Stimulated activated CD4-positive, alpha-beta T cell treated with anti-CD3 and anti-CD28 coated beads, Interleukin-12 subunit alpha, Interleukin-12 subunit beta, amount 100 ng/mL, for 48 hours (primary cell): ENCODE data around the gene CCDC78.
"Not testable (repeated sequence)": the region's sequence is repeated elsewhere in the genome, so short reads cannot be mapped to it uniquely, and the experiment has no call there.

ENCODE experiments used
- DNase-seq, 3 donors: peaks; one replicate each; pipeline ENCODE4 v3.0.0-alpha.2; 2020; ENCODE audit warnings: low read depth in 2 of 3, low spot score in 1 of 3

The CCDC78 gene

DNA sequence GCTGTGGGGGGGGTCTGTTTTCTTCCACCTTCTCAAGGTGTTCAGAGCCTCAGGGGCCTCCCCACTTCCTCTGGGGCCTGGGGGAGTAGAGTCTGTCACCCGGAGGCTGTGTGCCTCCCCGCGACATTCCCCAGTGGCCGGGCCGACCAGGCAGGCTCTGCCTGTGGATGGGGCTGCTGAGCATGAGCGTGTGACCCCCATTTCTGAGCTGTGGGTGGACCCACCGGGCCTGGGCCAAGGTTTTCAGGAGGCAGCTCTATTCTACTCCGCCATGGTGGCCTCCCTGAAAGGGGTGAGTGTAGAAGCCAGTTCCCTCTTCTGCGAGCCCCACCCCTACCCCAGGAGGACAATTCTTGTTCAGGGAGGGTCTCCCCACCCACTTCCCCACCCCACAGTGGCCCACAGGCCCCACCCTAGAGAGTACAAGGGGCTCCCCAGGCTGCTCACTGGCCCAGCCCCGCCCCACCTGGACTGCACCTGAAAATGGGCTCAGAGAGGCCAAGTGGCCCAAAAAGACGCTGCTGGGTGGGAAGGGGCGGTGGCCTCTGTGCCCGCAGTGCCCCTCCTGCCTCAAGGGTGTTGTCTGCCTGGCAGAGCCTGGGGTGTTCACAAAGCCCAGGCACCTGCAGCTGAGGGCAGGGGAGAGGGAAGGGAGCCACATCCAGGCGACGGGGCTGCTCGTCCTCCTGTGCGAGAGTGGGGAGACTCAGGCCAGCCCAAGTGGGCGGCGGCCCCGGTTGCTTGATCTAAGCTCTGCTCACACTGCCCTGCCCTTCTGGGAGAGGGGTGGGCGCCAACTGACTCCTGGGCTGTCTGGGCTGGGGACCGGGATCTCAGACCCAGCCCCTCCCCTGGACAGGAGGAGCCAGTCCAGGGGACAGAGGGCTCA lies 35.6 kb upstream of the CCDC78 start:
- DNase-seq: no peak

DNA sequence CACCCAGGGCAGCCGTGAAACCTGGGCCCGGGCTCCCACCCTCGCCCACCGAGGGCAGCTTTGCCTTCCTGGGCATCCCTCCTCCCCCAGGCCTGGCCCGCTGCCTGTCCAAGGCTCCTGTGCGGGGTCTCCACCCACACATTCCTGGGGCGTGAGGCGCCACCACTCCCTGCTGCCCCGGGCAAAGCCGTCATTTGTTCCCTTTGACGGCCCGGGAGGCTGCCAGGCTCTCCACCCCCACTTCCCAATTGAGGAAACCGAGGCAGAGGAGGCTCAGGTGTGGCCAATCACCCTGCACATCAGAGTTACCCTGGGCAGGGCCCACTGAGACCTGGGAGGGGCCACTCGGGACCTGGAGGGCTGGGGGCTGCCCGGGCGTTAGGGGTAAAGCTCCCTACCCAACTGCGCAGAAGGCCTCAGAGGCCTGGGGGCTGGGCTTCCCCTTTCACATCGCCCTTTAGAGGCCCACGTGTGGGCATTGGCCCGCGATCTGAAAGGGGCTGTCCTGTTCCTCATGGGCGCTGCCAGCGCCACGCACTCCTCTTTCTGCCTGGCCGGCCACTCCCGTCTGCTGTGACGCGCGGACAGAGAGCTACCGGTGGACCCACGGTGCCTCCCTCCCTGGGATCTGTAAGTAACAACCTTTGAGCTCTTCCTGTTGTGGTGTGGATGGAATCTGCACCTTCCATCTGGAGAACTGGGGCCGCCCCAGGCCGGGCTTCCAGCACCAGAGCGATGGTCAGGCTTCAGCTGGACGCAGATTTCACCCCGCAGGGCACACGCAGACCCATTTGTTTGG lies 34.5 kb upstream of the CCDC78 start, which contains the start of gene MSLN:
Gene MSLN (plus strand): TSS at position 190 of the 799 bp plus-strand sequence. CDS start 1,947 bp downstream, outside the sequence.
- no peak for DNase-seq

DNA sequence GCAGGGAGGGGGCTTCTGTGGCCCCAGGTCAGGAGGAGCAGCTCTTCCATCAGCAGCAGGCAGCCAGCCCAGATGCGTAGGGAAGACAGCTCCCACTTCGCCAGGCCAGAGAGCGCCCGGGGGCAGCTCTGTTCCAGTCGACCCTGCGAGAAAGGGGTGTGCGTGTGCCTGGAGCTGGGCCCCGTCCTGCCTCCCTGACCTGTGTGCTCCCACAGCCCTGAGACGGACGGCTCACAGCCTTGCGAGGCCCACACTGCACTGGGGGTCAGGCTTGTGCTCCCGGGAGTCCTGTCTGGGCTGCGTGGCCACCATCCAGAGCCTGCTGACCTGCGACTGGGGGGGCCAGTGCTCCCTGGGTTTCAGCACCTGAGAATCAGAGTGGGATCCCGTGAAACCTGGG lies 33.8 kb upstream of the CCDC78 start:
- DNase-seq: no peak

DNA sequence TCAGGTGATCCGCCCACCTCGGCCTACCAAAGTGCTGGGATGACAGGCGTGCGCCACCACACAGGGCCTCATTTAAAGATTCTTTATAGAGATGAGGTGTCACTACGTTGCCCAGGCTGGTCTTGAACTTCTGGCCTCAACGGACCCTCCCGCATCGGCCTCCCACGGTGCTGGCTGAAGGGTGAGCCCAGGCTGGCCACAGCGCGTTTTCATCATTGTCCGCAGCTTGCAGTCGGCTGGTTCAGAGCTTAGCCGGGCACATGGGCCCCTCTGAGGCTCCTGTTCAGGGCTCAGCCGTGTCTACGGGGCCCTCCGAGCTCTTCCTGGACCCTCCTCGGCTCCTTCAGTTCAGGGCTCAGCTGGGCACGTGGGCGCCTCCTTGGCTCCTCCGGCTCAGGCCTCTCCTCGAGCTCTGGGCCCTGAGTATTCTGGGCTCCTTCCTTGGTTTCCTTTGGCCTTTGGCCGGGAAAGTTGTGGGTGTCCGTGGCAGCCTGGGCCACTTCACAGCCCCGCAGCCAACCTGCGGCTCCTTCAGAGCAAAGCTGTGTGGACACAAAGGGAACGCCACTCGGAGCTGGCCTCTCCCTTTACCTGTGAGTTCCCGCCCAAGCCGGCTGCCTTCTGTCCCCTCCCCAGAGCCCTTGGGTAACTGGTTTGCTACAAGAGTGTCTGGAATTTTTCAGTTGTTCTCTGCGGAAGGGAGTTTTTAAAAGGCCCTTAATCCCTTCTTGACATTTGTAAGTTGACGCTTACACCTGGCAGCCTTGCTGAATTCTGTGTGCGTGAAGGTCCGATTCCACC lies 33.1 kb upstream of the CCDC78 start:
- DNase-seq: no peak

GRCh38 chr16:756428-756827 lies 30.2 kb upstream of the CCDC78 start:
- DNase-seq: no peak

- no peak for DNase-seq
These were observed 28.4 kb upstream of the CCDC78 start for GRCh38 chr16:754656-755055.

- not testable (repeated sequence) for DNase-seq
These were observed 27.9 kb upstream of the CCDC78 start for GRCh38 chr16:754121-754607.

DNA sequence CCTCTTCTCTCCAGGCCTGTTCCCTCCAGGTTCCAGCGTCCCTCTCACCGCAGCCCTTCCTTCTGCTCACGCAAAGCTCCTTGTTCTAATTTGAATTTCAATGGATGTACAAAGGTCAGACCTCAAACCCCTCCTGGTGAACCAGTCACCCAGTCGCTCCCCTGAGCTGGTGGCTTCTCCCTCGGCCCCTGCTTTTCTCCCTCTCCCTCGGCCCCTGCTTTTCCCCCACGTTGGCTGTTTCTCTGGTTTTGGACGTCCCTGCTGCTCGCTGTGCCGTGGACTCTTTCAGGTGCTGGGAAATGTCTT lies 25.7 kb upstream of the CCDC78 start:
- no peak for DNase-seq

DNA sequence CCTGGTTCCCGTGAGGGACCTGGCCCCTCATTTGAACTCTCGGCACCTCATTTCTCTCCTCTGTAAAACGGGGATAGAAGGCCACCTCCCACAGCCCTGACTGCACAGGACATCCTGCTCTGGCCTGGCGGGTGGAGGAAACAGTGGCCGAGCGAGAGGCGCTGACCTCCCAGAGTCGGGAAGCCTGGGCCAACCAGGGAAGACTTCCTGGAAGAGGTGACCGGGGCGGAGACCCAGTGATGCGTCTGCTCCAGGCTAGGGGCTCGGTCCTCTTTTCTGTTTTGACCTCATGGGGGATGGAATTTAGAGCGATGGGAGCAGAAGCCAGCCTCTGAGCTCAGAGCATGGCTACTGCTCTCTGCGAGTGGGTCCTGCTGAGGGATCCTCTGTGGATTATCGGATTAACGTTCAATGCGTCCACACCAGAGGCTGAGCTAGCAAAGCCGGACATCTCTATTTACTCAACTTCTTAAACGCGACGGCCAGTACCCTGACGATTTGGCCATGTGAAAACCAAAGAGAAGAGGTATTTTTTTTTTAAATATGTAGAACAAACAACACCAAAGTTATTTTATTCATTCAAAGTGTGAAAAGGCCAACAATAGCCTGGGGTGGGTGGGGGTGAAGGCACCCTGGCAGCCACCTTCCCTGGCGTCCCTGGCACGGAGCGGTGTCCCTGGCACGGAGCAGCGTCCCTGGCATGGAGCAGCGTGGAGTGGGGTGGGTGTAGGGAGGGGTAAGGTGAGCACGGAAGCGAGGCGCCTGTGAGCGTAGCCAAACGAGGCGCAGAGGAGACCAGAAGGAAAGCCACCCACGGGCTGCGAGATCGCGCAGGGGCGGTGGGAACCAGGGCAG lies 25.1 kb upstream of the CCDC78 start:
- DNase-seq: no peak

DNA sequence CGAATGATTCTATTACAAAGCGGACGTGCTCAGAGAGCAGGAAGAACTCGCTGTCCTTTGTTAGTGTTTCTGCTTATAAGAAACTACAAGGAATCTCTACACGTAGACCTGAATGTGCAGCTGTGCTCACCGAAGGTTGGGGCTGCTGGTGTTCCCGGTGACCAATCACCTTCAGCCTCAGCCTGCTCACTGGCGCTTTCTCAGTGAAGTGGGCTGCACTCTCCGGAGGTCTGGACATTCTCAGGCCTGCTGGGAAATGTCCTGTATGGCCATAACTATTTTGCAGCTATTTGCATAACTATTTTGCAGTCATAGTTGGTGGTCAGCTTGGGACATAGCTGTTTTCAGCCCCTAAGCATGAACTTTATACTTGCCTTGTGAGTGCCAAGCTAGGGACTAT lies 24.2 kb upstream of the CCDC78 start:
- DNase-seq: no peak

- DNase-seq: no peak
These were observed 22.8 kb upstream of the CCDC78 start for GRCh38 chr16:749010-749409.

DNA sequence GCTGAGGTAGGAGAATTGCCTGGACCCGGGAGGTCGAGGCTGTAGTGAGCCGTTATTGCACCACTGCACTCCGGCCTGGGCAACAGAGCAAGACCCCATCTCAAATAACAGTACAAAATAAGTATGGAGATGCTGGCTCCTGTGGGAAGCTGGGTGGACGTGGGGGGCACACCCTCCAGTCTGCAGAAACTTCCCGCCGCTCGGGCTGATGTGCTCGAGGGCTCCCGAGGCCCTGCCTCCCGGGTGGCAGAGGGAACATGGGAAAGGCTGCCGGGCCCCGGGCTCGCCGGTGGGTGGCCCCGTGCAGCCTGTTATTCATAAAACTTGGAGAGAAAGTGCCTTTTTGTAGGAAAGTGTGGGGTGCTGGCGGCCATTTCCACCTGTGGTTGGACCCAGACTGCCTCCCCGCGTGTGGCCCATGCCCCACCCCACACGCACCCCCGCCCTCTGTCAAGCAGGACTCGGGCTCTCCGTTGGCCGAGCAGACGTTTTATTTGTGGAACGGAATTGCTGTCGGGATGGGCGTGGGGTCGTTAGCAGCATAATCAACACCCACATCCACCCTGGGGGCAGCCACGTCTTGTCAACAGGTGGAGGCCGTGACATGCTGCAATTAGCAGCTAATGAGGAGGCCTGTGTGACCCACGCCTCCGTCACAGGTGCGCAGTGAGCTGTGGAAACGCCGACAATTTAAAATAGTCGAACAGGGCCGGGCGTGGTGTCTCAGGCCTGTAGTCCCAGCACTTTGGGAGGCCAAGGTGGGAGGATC lies 21.9 kb upstream of the CCDC78 start:
- DNase-seq: no peak

DNA sequence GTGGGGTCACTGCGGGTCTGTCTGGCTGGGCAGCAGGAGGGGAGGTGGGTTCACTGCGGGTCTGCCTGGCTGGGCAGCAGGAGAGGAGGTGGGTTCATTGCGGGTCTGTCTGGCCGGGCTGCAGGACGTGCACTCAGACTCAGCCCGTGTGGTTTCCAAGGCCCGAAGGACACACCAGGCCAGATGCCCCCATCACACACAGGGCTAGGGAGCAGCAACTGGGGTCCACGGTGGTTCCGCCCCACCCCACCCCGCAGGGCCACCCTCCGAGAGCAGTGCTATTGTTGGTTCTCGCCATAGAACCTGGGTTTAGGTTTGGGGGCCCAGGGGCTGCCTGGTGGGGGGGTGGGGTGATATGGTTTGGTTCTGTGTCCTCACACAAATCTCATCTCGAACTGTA lies 20.4 kb upstream of the CCDC78 start:
- DNase-seq: no peak

- DNase-seq: no peak
These were observed 19.5 kb upstream of the CCDC78 start for GRCh38 chr16:745739-746138.

DNA sequence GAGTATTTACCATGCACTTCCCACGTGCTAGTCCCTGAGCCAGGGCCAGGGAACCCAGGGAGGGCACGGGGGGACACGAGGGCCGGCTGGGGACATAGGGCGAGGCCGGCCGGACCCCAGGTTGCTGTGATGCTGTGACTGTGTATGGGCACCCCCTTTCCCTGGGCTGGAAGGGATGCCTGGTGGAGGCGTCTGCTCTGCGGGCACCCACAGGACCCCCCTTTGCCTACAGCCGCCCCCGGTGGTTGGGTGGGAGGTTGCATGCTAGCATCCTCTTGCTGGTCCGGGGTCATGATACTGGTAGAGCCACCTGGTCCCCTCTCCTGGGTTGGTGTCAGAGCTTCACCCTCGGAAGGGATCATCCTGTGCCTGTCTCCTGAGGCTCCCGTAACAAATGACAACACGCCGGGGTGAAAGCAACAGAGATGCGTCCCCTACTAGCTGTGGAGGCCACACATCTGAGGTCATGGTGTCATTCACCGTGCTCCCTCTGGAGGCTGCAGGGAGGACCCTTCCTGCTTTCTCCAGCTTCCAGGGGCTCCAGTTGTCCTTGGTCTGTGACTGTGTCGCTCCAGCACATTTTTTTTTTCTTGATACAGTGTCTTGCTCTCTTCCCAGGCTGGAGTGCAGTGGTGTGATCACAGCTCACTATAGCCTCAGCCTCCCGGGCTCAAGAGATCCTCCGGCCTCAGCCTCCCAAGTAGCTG lies 17.7 kb upstream of the CCDC78 start:
- no peak for DNase-seq

DNA sequence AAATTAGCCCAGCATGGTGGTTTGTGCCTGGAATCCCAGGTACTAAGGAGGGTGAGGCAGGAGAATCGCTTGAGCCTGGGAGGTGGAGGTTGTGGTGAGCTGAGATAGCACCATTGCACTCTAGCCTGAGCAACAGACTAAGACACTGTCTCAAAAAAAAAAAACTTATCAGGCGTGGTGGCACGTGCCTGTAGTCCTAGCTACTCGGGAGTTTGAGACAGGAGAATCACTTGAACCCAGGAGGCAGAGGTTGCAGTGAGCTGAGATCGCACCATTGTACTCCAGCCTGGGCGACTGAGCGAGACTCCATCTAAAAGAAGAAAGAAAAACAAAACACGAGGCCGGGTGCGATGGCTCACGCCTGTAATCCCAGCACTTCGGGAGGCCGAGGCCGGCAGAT lies 16.7 kb upstream of the CCDC78 start:
- DNase-seq: not testable (repeated sequence)

GRCh38 chr16:741986-742629 lies 15.9 kb upstream of the CCDC78 start:
- no peak for DNase-seq

GRCh38 chr16:740764-741505 lies 14.7 kb upstream of the CCDC78 start, which contains the start of gene CIAO3:
CIAO3 (minus strand) TSS chr16:740997; CDS start chr16:740985, 12 bp downstream.
- peak; percentile 88 to 90 (median 88) for DNase-seq
